ENCODE data around the gene MBP. TPM values are rescaled to one million over a fixed set of nuclear protein-coding genes. Genes with fewer than 3 reads are reported as not detected.

Gene MBP
- polyA plus RNA-seq, 1 experiment, result 2.1 TPM

- TF ChIP-seq CTCF (IDR thresholded peaks at IDR 0.05; ENCODE audit: insufficient read depth, low read depth, low read length), result no peak
- CTCF ChIA-PET, result interaction anchor here (6.0 kb wide), 1 partner anchor 58 kb away, joined by 35 read pairs; no protein-coding TSS in a partner anchor
- Histone ChIP-seq H3K4me3 (ENCODE audit: low read depth, low read length) (no peak overlapping the region), H3K36me3 (ENCODE audit: control insufficient read depth, insufficient read depth, low read length) (no peaks in the 10 kb centered on the region), H3K27me3 (ENCODE audit: control insufficient read depth, insufficient read depth, low read length) (no peaks in the 10 kb centered on the region)
- POLR2A ChIA-PET, result no interaction called here
- DNase-seq (ENCODE audit: low read depth), result no peak
Measured at GRCh38 chr18:77058290-77058835, 74.2 kb downstream of the MBP start.

- Histone ChIP-seq H3K36me3 (ENCODE audit: control insufficient read depth, insufficient read depth, low read length) (no peaks in the 10 kb centered on the region), H3K27me3 (ENCODE audit: control insufficient read depth, insufficient read depth, low read length) (no peaks in the 10 kb centered on the region), H3K4me3 (ENCODE audit: low read depth, low read length) (no peak overlapping the region)
- no peak for DNase-seq (ENCODE audit: low read depth)
- ChIA-PET CTCF (interaction anchor here (1.1 to 6.0 kb wide), 3 partner anchors 12 to 154 kb away, joined by 4 to 35 read pairs (median 10); no protein-coding TSS in a partner anchor), POLR2A (no interaction called here)
- no peak for TF ChIP-seq CTCF (IDR thresholded peaks at IDR 0.05; ENCODE audit: insufficient read depth, low read depth, low read length)
Measured at GRCh38 chr18:77057006-77057395, 75.6 kb downstream of the MBP start.

- ChIA-PET CTCF (interaction anchor here (1.1 to 6.0 kb wide), 4 partner anchors 13 to 155 kb away, joined by 4 to 35 read pairs (median 8); no protein-coding TSS in a partner anchor), POLR2A (no interaction called here)
- Histone ChIP-seq H3K36me3 (ENCODE audit: control insufficient read depth, insufficient read depth, low read length) (no peaks in the 10 kb centered on the region), H3K4me3 (ENCODE audit: low read depth, low read length) (no peak overlapping the region), H3K27me3 (ENCODE audit: control insufficient read depth, insufficient read depth, low read length) (no peaks in the 10 kb centered on the region; the same call in 1 of the 2 replicates)
- no peak for DNase-seq (ENCODE audit: low read depth)
- no peak for TF ChIP-seq CTCF (IDR thresholded peaks at IDR 0.05; ENCODE audit: insufficient read depth, low read depth, low read length)
Measured at GRCh38 chr18:77056344-77057005, 76.1 kb downstream of the MBP start.

- no peak for TF ChIP-seq CTCF (IDR thresholded peaks at IDR 0.05; ENCODE audit: insufficient read depth, low read depth, low read length)
- ChIA-PET POLR2A (no interaction called here), CTCF (interaction anchor here (0.5 to 6.0 kb wide), 15 partner anchors 10 to 254 kb away, joined by 3 to 35 read pairs (median 3); no protein-coding TSS in a partner anchor)
- H3K4me3 ChIP-seq (ENCODE audit: low read depth, low read length), result no peak overlapping the region
- no peaks in the 10 kb centered on the region for H3K36me3 ChIP-seq (ENCODE audit: control insufficient read depth, insufficient read depth, low read length)
- DNase-seq (ENCODE audit: low read depth), result no peak
- no peaks in the 10 kb centered on the region; the same call in 1 of the 2 replicates for H3K27me3 ChIP-seq (ENCODE audit: control insufficient read depth, insufficient read depth, low read length)
Measured at GRCh38 chr18:77055429-77056300, 76.9 kb downstream of the MBP start.

Data from BJ (cell line).